ENCODE data around the gene AASDH.

AASDH gene

GRCh38 chr4:56387023-56388001, at the start of gene AASDH:
TSS of gene AASDH (minus strand) at chr4:56387491. CDS start at chr4:56384299, 3,192 bp downstream.
- no peak for TF ChIP-seq CTCF (IDR thresholded peaks at IDR 0.05)

- no peak for TF ChIP-seq CTCF (IDR thresholded peaks at IDR 0.05)
These were observed 48.0 kb upstream of the AASDH start, which contains the start of gene PPAT for GRCh38 chr4:56435140-56435926. TSS of gene PPAT (minus strand) at chr4:56435615. CDS start at chr4:56435477, 138 bp downstream.

GRCh38 chr4:56434599-56435139, 47.4 kb upstream of the AASDH start:
- no peak for TF ChIP-seq CTCF (IDR thresholded peaks at IDR 0.05)

GRCh38 chr4:56433280-56433679, 46.0 kb upstream of the AASDH start:
- no peak for TF ChIP-seq CTCF (IDR thresholded peaks at IDR 0.05)

GRCh38 chr4:56430203-56430602, 42.9 kb upstream of the AASDH start:
- no peak for TF ChIP-seq CTCF (IDR thresholded peaks at IDR 0.05)

- TF ChIP-seq CTCF (IDR thresholded peaks at IDR 0.05), result no peak
These were observed 39.9 kb upstream of the AASDH start for GRCh38 chr4:56427179-56427578.

GRCh38 chr4:56426273-56426672, 39.0 kb upstream of the AASDH start:
- TF ChIP-seq CTCF (IDR thresholded peaks at IDR 0.05), result no peak

Data from LNCAP (cell line).